ENCODE data around the gene GRAP2.

- TF ChIP-seq CTCF (IDR thresholded peaks at IDR 0.05) (no peak), POLR2A (IDR thresholded peaks at IDR 0.05) (no peak), POLR2AphosphoS5 (IDR thresholded peaks at IDR 0.05) (no peak)
Observed at GRCh38 chr22:39901565-39902146, 772 bp downstream of the GRAP2 start.

All from breast epithelium (tissue), 3 donors.